Endothelial cell of umbilical vein (primary cell): ENCODE results near the gene AKT3. TPM values are rescaled to one million over a fixed set of nuclear protein-coding genes. Genes with fewer than 3 reads are reported as not detected.

Experiments
- BruUV-seq: library from RNA; stranded (reverse); fragments of 400-500 nt; replicated peaks from 2 replicates; lab custom pipeline; 2021; lab: Mats Ljungman, UMichigan
- CTCF ChIA-PET: fragments of 300-600, 350-600 bp; sonication (Branson Sonifier 250); formaldehyde crosslinking; loops from one replicate; lab custom pipeline; 2021; ENCODE audit warnings: antibody characterized with exemption, inconsistent platforms; lab: Charles Lee
- POLR2A ChIA-PET: fragments of 300-600, 350-600 bp; sonication (Branson Sonifier 250); formaldehyde crosslinking; loops from one replicate; lab custom pipeline; 2021; ENCODE audit warnings: antibody characterized with exemption, inconsistent platforms; lab: Charles Lee
- DNase-seq: peaks from one replicate; pipeline ENCODE4 v3.0.0-alpha.2; 2011; ENCODE audit warnings: low read depth, low spot score
- FAIRE-seq: peaks from 2 replicates; lab custom pipeline; 2011; peaks lifted over from hg19 to GRCh38; lab: Jason Lieb, UNC
- H2AFZ ChIP-seq: 2 replicates; pipeline ENCODE4 v1.6.0; 2012; ENCODE audit warnings: low read depth, low read length, control low read depth, inconsistent platforms
- H3K27ac ChIP-seq: 2 replicates; pipeline ENCODE4 v1.5.1; 2011; ENCODE audit warnings: low read depth, mild to moderate bottlenecking, control low read depth, low read length, moderate library complexity; ENCODE audit not compliant: insufficient read depth
- H3K27me3 ChIP-seq, 2 experiments: 2 replicates each; pipeline versions ENCODE4 v1.6.0 to v1.6.1; 2011; ENCODE audit warnings: low read length in 2 of 2, mixed read lengths in 1 of 2; ENCODE audit not compliant: control insufficient read depth in 2 of 2, insufficient read depth in 2 of 2
- H3K36me3 ChIP-seq, 2 experiments: 2 replicates in 1 of 2; 3 replicates in 1 of 2; pipeline ENCODE4 v1.5.1; 2011; ENCODE audit warnings: low read length in 2 of 2, mild to moderate bottlenecking in 1 of 2, moderate library complexity in 1 of 2; ENCODE audit not compliant: control insufficient read depth in 2 of 2, insufficient read depth in 2 of 2; ENCODE audit errors: extremely low read depth in 1 of 2
- H3K4me1 ChIP-seq: 3 replicates; pipeline ENCODE4 v1.5.1; 2011; ENCODE audit warnings: mild to moderate bottlenecking, low read length; ENCODE audit not compliant: control insufficient read depth, insufficient read depth; ENCODE audit errors: extremely low read depth
- H3K4me2 ChIP-seq: 2 replicates; pipeline ENCODE4 v1.6.1; 2011; ENCODE audit warnings: low read length, control low read depth, mixed read lengths; ENCODE audit not compliant: insufficient read depth
- H3K4me3 ChIP-seq, 3 experiments: fragments of 200-600 bp in 1 of 3; sonication (generic), shearing (Covaris generic) in 1 of 3; replicated peaks in 1 of 3; 2 replicates each; pipeline ENCODE4 v1.5.1; 2011 to 2016; ENCODE audit warnings: control low read depth in 3 of 3, low read length in 3 of 3, mild to moderate bottlenecking in 2 of 3, inconsistent platforms in 1 of 3, low read depth in 1 of 3, moderate library complexity in 1 of 3; ENCODE audit not compliant: insufficient read depth in 1 of 3
- H3K79me2 ChIP-seq: 2 replicates; pipeline ENCODE4 v1.6.0; 2012; ENCODE audit warnings: low read length, inconsistent platforms; ENCODE audit not compliant: control insufficient read depth, insufficient read depth
- H3K9ac ChIP-seq: replicated peaks from 2 replicates; pipeline ENCODE3; 2011; ENCODE audit warnings: low read length, control low read depth; ENCODE audit not compliant: insufficient read depth; ENCODE audit errors: extremely low read depth
- H3K9me1 ChIP-seq: replicated peaks from 3 replicates; pipeline ENCODE4 v1.6.0; 2011; ENCODE audit warnings: mild to moderate bottlenecking, low read length; ENCODE audit not compliant: control insufficient read depth, insufficient read depth; ENCODE audit errors: extremely low read depth
- H3K9me3 ChIP-seq: replicated peaks from 2 replicates; pipeline ENCODE4 v1.5.1; 2012; ENCODE audit warnings: low read length, inconsistent platforms; ENCODE audit not compliant: control insufficient read depth, insufficient read depth
- H4K20me1 ChIP-seq: replicated peaks from 2 replicates; pipeline ENCODE3; 2011; ENCODE audit warnings: mild to moderate bottlenecking, low read length; ENCODE audit not compliant: control insufficient read depth, insufficient read depth; ENCODE audit errors: extremely low read depth
- EZH2 ChIP-seq: IDR thresholded peaks from 2 replicates; pipeline ENCODE4 v1.6.1; 2012; ENCODE audit warnings: borderline replicate concordance, low read depth, mild to moderate bottlenecking, moderate library complexity, low read length, inconsistent platforms; ENCODE audit not compliant: severe bottlenecking
- FOS ChIP-seq: IDR thresholded peaks from 2 replicates; pipeline ENCODE4 v1.6.1; 2011; ENCODE audit warnings: mild to moderate bottlenecking, low read length, moderate library complexity, borderline replicate concordance; ENCODE audit not compliant: insufficient read depth
- GATA2 ChIP-seq: IDR thresholded peaks from 2 replicates; pipeline ENCODE4 v1.7.0; 2011; ENCODE audit warnings: low read depth, mild to moderate bottlenecking, moderate library complexity, mixed read lengths, low read length; ENCODE audit not compliant: insufficient read length, insufficient read depth
- JUN ChIP-seq: IDR thresholded peaks from 2 replicates; pipeline ENCODE4 v1.6.1; 2011; ENCODE audit warnings: borderline replicate concordance, low read depth; ENCODE audit not compliant: insufficient read length, insufficient read depth
- MYC ChIP-seq: IDR thresholded peaks from one replicate; pipeline ENCODE4 v1.6.1; 2011; ENCODE audit warnings: mild to moderate bottlenecking, low read depth, low read length
- POLR2A ChIP-seq: IDR thresholded peaks from 2 replicates; pipeline ENCODE4 v1.6.1; 2012; ENCODE audit warnings: low read depth, mild to moderate bottlenecking, control low read depth, low read length
- POLR2AphosphoS5 ChIP-seq: IDR thresholded peaks from 2 replicates; pipeline ENCODE4 v1.6.1; 2012; ENCODE audit warnings: low read depth, mild to moderate bottlenecking, control low read depth, low read length, moderate library complexity; ENCODE audit not compliant: insufficient read depth
- dilution Hi-C: fragments of 300-500 bp; cut with MboI; formaldehyde crosslinking; loops from one replicate; pipeline ENCODE4 v1.15.0; 2019; ENCODE audit warnings: low sequenced_read_pairs; ENCODE audit not compliant: extremely low pct_ligation_motif_present
- intact Hi-C: fragments of 100-400 bp; cut with micrococcal nuclease; formaldehyde crosslinking; loops from one replicate; pipeline ENCODE4 v1.10.0; 2022
- polyA plus RNA-seq, 4 experiments: library from polyadenylated mRNA; depleted of rRNA in 3 of 4; stranded (reverse) in 3 of 4; unstranded in 1 of 4; fragments of >200 nt; gene quantifications; 2 replicates each; pipeline versions ENCODE4 v1.2.1 to v1.2.3, GENCODE V29; 2011 to 2012; ENCODE audit warnings: missing spikeins in 1 of 4
- total RNA-seq: library from RNA; stranded (reverse); gene quantifications from 2 replicates; pipeline ENCODE4 v1.2.3, GENCODE V29; 2021
- TF ChIP-seq, protein P1 (sequence below), 2 donors: IDR thresholded peaks; 1 replicate in 1 of 2; 2 replicates in 1 of 2; pipeline ENCODE4 v1.5.1; 2011; ENCODE audit warnings: low read length in 2 of 2, mild to moderate bottlenecking in 2 of 2, moderate library complexity in 2 of 2, control low read depth in 1 of 2, inconsistent platforms in 1 of 2, low read depth in 1 of 2; ENCODE audit not compliant: insufficient read depth in 1 of 2; ENCODE audit errors: extremely low read depth in 1 of 2
- TF ChIP-seq, protein P2 (sequence below): IDR thresholded peaks from 2 replicates; pipeline ENCODE4 v1.6.1; 2011; ENCODE audit not compliant: insufficient read depth, insufficient read length

AKT3 gene
- total and polyA plus RNA-seq, 2 donors (not counting 3 experiments of a cell fraction or from before 2014, with no cell fraction given): 20.6 to 97.1 TPM

DNA sequence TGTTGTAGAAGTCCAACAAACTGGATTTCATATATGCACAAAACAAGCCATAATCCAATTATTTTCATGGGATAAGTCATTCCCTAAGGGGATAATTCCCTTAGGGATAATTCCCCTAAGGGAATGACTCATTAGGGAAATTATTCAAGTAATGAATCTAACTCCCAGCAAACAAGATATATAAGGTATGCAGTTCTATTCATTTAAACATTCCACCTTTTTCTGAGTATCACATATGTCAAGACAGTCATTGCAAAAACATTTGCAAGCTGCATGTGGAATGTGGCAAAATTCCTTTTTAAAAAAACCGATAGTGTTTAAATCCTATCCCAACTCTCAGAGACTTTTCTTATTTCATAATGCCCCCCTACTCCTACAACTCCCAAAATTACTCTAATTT, 131.2 kb downstream of the AKT3 start:
- CTCF ChIA-PET: no interaction called here
- Histone ChIP-seq H4K20me1 (no peaks in the 10 kb centered on the region), H2AFZ (no peak overlapping the region), H3K4me3 (no peak overlapping the region), H3K27me3 (no peaks in the 10 kb centered on the region), H3K4me1 (peaks cover 18% of the 10 kb centered on the region), H3K9me1 (no peaks in the 10 kb centered on the region), H3K9me3 (no peaks in the 10 kb centered on the region), H3K4me2 (peak overlapping the region; percentile 66), H3K79me2 (peaks cover 24% of the 10 kb centered on the region), H3K36me3 (no peaks in the 10 kb centered on the region), H3K9ac (peak overlapping the region; percentile 38), H3K27ac (peak overlapping the region; percentile 63)
- POLR2A ChIA-PET: no interaction called here
- intact Hi-C loops: loop anchor here (5.0 kb wide), 1 partner anchor 443 kb away; no protein-coding TSS in a partner anchor
- no TSS peak for BruUV-seq
- DNase-seq (peak; percentile 62), FAIRE-seq (no peak)
- TF ChIP-seq MYC (no peak), GATA2 (no peak), FOS (peak; percentile 79), JUN (peak; percentile 79), EZH2 (no peak), POLR2AphosphoS5 (no peak), POLR2A (no peak)
- TF ChIP-seq, protein P1, sequence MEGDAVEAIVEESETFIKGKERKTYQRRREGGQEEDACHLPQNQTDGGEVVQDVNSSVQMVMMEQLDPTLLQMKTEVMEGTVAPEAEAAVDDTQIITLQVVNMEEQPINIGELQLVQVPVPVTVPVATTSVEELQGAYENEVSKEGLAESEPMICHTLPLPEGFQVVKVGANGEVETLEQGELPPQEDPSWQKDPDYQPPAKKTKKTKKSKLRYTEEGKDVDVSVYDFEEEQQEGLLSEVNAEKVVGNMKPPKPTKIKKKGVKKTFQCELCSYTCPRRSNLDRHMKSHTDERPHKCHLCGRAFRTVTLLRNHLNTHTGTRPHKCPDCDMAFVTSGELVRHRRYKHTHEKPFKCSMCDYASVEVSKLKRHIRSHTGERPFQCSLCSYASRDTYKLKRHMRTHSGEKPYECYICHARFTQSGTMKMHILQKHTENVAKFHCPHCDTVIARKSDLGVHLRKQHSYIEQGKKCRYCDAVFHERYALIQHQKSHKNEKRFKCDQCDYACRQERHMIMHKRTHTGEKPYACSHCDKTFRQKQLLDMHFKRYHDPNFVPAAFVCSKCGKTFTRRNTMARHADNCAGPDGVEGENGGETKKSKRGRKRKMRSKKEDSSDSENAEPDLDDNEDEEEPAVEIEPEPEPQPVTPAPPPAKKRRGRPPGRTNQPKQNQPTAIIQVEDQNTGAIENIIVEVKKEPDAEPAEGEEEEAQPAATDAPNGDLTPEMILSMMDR (IDR thresholded peaks at IDR 0.05; ENCODE audit: extremely low read depth in 1 of 2, insufficient read depth in 1 of 2, low read depth in 1 of 2, low read length in 2 of 2): no peak
- TF ChIP-seq, protein P2, sequence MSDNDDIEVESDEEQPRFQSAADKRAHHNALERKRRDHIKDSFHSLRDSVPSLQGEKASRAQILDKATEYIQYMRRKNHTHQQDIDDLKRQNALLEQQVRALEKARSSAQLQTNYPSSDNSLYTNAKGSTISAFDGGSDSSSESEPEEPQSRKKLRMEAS: no peak
- dilution Hi-C loops: no loop called here
